Measurements from ENCODE around the gene TREM2.
"Not testable (repeated sequence)": the region's sequence is repeated elsewhere in the genome, so short reads cannot be mapped to it uniquely, and the experiment has no call there.

The TREM2 gene

GRCh38 chr6:41162687-41163418 lies at the start of gene TREM2:
TREM2 (minus strand) TSS chr6:41163116; CDS start chr6:41163082, 34 bp downstream.
- DNase-seq = no peak

DNA sequence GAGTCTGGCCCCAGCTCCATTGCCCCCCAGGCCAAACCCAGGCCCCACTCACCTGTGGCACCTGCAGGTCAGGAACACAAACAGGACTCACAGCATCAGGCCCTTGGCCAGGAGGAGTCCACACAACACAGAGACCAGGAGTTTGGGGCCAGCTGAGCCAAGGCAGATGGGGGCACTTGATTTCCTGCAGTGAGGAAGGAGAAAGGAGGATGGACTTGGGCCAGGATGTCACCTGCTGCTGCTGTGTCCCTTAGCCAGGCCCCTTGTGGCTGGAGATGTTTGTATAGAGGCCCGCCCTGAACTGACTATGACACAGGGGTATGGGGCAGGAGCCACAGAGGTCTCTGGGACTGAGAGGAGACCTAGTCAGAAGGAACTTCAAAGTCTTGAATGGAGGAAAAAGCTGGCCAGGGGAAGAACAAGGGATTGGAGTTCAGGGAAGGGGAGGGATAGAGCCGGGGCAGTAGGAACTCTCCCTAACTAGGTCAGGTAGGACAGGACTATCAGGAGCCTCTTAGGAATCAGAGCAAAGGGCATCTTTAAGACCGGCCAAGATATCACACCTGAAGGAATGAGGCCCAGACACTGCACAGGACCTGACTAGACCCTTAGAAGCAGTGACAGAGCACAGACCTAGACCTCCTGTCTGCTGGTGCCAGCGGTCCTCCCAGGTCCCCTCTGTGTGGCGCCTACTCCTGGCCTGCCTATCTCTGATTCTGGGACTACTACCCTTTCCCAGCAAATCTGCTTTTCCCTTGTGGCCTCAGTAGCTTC lies 46.8 kb upstream of the TREM2 start:
- DNase-seq = no peak

DNA sequence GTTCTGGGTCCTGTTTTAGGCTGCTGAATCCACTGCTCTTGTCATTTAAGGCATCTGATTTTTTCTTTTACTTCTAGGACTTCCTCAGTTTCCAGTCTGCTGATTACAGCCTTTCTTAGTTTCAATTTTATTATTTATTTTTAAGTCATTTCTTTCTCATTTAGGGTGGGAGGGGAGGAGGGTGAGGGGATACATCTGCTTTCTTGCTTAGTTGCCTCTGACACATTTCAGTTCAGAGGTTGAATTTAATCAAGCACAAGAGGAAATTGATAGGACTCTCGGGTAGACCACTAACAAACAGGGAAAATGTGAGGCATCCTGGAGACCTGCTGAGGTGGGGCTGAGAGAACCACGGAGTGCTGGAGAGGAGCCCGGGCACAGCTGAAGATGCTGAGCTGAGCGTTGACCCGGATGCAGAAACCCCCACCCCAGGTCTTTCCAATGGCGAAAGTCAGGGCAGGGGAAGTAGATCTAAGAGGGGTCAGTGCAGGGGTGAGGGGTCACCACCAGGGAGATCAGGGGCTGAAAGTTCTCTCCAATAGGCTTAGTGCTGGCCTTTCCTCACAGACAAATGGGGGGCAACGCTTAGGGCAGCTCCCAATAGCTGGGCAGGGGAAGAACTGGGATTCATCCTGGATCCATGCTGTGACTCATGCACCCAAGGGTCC lies 45.7 kb upstream of the TREM2 start:
- no peak for DNase-seq

DNA sequence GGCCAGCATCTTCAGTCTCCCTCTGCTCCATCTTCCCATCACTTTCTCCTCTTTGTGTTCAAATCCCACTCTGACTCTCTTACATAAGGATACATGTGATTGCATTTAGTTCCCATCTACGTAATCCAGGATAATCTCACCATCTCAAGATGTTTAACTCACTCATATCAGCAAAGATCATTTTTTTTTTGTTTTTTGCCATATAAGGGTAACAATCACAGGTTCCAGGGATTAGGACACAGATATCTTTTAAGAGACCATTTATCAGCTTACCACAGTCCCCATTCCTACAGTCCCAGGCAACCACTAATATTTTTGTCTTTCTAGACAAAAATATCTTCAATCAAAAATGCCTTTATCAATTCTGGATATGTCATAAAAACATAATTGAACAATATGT lies 41.2 kb upstream of the TREM2 start:
- DNase-seq = no peak

DNA sequence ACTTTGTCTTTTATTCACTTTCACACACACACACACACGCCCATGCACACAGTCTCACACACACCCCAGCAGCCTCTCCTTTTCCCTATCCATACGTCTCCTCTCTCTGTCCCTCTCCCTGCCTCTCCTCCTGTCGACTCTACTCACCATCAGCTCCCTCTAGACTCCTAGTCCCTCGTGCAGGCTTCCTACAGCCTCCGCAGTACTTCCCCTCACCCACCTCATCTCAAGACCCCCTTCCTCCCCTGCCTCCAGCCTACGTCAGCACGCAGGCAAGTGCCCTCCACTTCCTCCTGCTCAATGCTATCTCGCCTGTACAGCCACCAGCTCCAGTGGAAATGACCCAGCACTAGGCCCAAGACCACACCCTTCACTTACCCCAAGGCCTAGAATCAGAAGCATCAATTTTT lies 38.9 kb upstream of the TREM2 start:
- DNase-seq = no peak

- no peak for DNase-seq
Measured at GRCh38 chr6:41200901-41201763, 38.2 kb upstream of the TREM2 start, which contains the start of gene TREML2. TREML2 (minus strand) TSS chr6:41201149; CDS start chr6:41201008, 141 bp downstream.

DNA sequence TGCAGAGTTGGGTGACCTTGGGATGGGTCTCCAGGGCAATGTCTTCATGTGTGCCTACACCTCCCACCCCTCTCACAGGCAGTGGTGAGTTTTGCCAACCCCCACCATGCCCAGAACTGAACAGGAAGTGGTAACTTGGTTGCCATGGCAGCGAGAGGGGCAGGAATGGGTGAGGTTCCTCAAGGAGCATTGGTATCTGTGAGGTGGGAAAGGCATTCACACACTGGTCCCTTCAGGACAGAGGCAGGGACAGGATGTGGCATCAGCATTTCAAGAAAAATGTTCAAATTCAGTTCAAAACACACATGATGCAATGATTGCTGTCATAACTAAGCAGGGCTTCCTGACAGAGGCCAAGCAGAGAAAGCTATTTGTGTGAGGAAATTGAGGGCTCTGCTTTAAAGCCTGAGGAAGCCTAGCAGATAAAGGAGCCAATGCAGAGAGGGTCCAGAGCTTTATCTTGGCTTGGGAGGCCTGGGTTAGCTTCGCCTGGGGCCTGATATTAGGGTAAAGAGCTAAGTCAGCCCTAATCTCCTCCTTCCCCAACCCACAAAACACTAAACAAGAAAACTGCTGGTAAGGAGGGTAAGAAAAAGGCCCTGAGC lies 37.5 kb upstream of the TREM2 start:
- DNase-seq = peak; percentile 1

GRCh38 chr6:41199552-41200246 lies 36.8 kb upstream of the TREM2 start:
- DNase-seq = no peak

- no peak for DNase-seq
Measured at GRCh38 chr6:41197234-41197633, 34.3 kb upstream of the TREM2 start.

DNA sequence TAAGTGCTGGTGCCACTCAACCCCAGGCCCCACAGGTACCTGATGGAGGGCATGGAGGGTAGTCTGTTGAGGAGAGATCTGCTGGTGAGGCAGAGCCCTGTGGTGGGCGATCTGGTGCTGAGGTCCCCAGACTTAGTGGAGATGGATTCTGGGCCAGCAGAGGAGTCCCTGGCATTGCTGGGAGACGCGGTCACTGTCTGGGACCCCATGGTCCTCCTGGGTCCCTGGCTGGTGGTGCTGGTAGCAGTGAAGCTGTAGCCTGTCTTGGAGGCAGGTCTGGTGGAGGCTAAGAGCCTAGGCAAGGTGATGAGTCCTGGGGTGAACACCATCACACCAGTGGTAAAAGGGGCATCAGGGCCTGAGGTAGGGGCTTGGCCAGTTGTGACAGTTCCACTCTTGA lies 31.5 kb upstream of the TREM2 start:
- no peak for DNase-seq

DNA sequence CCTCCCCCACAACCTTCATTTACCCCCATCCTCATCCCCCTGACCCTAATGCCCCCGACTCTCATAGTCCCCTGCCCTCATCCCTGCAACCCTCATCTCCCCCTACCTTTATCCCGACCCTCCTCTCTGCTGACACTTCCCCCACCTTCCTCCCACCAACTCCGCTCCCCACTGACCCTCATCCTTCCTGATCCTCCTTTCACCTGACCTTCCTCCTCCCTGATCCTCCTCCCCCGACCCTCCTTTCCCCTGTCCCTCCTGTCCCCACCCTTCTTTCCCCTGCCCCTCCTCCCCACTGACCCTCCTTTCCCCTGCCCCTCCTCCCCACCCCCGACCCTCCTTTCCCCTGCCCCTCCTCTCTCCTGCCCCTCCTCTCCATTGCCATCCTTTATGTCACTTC lies 31.0 kb upstream of the TREM2 start:
- no peak for DNase-seq

DNA sequence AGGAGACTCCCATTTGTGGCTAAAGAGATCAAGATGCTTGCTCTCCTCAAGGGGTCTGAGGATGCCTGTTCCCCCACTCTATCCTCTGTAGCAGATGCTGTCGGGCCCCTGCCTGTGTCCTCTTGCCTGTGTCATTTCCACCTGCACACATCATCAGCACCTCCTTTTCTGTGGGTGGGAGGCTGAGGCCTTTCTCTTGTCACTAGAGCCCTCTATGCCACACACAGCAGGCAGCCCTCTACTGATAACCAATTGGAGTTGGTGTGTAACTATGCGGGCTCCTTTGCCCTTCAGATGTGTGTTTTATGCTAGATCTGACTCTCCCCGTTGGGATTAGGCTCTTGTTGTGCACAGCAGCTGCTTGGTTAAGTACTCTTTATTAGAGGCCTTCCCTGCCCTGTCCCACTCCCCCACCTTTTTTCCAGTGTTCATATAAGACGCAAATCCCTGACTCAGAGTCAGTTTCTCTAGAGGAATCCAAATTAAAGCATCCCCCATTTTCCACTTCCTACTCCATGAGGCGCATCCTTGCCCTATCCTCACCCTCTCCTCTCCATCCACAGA lies 30.3 kb upstream of the TREM2 start:
- no peak for DNase-seq

DNA sequence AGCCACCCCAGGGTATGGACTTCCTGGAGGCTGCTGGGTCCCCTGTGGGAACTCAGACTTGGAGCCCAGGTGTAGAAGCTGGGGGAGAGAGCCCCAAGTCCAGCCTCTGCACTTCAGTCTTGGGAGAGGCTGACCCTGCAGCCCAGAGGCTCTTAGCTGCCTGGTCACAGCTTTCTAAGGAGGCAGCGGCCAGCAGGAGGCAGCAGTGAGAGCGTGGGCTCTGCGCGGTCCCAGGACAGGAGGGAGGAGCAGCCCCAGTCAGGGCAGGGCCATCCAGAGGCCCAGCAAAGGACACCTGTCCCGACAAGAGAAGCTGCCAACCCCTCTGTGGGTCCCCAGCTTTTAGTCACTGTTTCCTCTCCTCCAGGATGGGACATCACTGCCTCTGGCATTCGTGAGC lies 28.7 kb upstream of the TREM2 start:
- no peak for DNase-seq

DNA sequence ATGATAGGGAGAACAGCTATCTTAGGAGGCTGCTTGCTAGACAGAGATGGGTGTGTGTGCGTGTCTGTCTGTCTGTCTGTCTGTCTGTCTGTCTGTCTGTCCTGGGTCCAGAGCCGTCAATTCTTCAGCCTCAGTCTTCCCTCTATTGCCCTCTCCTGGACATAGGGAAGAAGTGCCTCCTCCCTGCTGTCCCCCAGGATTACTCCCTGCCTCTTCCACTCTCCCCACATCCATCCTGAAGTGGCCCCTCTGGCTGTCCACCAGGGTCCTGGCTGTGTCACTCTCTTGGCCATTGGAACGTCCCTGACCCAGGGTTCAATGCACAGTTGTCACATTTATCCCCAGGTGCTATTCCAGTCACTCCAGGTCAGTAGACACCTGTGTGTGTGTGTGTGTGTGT lies 27.9 kb upstream of the TREM2 start:
- no peak for DNase-seq

GRCh38 chr6:41189967-41190366 lies 27.1 kb upstream of the TREM2 start:
- no peak for DNase-seq

- not testable (repeated sequence) for DNase-seq
Measured at GRCh38 chr6:41189046-41189445, 26.1 kb upstream of the TREM2 start.

GRCh38 chr6:41187924-41188886 lies 25.3 kb upstream of the TREM2 start:
- DNase-seq = no peak

GRCh38 chr6:41186031-41186562 lies 23.2 kb upstream of the TREM2 start:
- DNase-seq = no peak

GRCh38 chr6:41184761-41185160 lies 21.8 kb upstream of the TREM2 start:
- no peak for DNase-seq
